ENCODE data around the gene PTPRH. TPM values are rescaled to one million over a fixed set of nuclear protein-coding genes. Genes with fewer than 3 reads are reported as not detected.

The PTPRH gene
- total and polyA plus RNA-seq, 9 of the 15 experiments (the other 6 are each of a cell fraction or from before 2014, with no cell fraction given) = 0.87 to 34.3 (median 22.7) TPM

DNA sequence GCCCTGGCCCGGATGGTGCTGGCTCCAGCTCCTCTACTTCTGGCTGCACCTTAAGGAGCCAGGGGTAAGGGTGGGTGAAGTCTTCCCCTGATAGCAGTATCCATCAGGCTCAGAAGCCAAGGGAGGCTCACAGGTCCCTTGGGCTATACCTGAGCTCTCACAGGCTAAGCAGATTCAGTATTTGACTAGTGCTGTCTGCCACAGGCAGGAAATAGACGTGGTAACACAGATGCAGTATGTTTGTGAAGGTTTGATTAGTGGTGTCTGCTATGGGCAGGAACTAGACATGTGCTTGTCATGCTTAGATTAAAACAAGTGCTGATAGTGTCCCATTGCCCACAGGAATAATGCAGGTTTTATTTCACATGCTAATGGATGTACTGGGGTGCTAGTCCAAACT is 33.2 kb downstream of the PTPRH start (continued):
- TF ChIP-seq, protein P1, sequence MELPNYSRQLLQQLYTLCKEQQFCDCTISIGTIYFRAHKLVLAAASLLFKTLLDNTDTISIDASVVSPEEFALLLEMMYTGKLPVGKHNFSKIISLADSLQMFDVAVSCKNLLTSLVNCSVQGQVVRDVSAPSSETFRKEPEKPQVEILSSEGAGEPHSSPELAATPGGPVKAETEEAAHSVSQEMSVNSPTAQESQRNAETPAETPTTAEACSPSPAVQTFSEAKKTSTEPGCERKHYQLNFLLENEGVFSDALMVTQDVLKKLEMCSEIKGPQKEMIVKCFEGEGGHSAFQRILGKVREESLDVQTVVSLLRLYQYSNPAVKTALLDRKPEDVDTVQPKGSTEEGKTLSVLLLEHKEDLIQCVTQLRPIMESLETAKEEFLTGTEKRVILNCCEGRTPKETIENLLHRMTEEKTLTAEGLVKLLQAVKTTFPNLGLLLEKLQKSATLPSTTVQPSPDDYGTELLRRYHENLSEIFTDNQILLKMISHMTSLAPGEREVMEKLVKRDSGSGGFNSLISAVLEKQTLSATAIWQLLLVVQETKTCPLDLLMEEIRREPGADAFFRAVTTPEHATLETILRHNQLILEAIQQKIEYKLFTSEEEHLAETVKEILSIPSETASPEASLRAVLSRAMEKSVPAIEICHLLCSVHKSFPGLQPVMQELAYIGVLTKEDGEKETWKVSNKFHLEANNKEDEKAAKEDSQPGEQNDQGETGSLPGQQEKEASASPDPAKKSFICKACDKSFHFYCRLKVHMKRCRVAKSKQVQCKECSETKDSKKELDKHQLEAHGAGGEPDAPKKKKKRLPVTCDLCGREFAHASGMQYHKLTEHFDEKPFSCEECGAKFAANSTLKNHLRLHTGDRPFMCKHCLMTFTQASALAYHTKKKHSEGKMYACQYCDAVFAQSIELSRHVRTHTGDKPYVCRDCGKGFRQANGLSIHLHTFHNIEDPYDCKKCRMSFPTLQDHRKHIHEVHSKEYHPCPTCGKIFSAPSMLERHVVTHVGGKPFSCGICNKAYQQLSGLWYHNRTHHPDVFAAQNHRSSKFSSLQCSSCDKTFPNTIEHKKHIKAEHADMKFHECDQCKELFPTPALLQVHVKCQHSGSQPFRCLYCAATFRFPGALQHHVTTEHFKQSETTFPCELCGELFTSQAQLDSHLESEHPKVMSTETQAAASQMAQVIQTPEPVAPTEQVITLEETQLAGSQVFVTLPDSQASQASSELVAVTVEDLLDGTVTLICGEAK (IDR thresholded peaks at IDR 0.05) = no peak
- TF ChIP-seq, protein P1 (CRISPR knock-in tag; IDR thresholded peaks at IDR 0.05) = no peak
- TF ChIP-seq MTA2 (IDR thresholded peaks at IDR 0.05; ENCODE audit: low read depth) (no peak), ZNF707 (CRISPR knock-in tag; conservative IDR thresholded peaks at IDR 0.05) (no peak), RAD21 (CRISPR knock-in tag; conservative IDR thresholded peaks at IDR 0.05 in 1 of 2, IDR thresholded peaks at IDR 0.05 in 1 of 2) (no peak), BMI1 (IDR thresholded peaks at IDR 0.05; ENCODE audit: low read length) (no peak), RBM15 (IDR thresholded peaks at IDR 0.05; ENCODE audit: insufficient read depth, low read length) (no peak), HNRNPUL1 (IDR thresholded peaks at IDR 0.05; ENCODE audit: low read length) (no peak), DDX20 (tag; IDR thresholded peaks at IDR 0.05; ENCODE audit: low read depth) (no peak), FOXP1 (CRISPR knock-in tag; IDR thresholded peaks at IDR 0.05) (no peak), RBM14 (IDR thresholded peaks at IDR 0.05; ENCODE audit: borderline replicate concordance, insufficient read depth, low read depth, low read length) (no peak), SRSF1 (IDR thresholded peaks at IDR 0.05; ENCODE audit: low read depth, low read length) (no peak), RBM25 (IDR thresholded peaks at IDR 0.05; ENCODE audit: low read depth, low read length, severe bottlenecking) (no peak), PHF20 (IDR thresholded peaks at IDR 0.05; ENCODE audit: partially characterized antibody) (no peak), RNF2 (IDR thresholded peaks at IDR 0.05) (0 out of 2 replicates have a peak, but pooled peaks have one; percentile 44), RUNX1 (IDR thresholded peaks at IDR 0.05; ENCODE audit: low read depth) (no peak), HDAC6 (IDR thresholded peaks at IDR 0.05; ENCODE audit: low read depth, low read length) (no peak), ZNF347 (CRISPR knock-in tag; IDR thresholded peaks at IDR 0.05; ENCODE audit: low read depth) (no peak)
- TF ChIP-seq, protein P2, sequence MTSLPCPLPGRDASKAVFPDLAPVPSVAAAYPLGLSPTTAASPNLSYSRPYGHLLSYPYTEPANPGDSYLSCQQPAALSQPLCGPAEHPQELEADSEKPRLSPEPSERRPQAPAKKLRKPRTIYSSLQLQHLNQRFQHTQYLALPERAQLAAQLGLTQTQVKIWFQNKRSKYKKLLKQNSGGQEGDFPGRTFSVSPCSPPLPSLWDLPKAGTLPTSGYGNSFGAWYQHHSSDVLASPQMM (CRISPR knock-in tag; IDR thresholded peaks at IDR 0.05) = no peak
- TF ChIP-seq, protein P3, sequence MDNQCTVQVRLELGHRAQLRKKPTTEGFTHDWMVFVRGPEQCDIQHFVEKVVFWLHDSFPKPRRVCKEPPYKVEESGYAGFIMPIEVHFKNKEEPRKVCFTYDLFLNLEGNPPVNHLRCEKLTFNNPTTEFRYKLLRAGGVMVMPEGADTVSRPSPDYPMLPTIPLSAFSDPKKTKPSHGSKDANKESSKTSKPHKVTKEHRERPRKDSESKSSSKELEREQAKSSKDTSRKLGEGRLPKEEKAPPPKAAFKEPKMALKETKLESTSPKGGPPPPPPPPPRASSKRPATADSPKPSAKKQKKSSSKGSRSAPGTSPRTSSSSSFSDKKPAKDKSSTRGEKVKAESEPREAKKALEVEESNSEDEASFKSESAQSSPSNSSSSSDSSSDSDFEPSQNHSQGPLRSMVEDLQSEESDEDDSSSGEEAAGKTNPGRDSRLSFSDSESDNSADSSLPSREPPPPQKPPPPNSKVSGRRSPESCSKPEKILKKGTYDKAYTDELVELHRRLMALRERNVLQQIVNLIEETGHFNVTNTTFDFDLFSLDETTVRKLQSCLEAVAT (IDR thresholded peaks at IDR 0.05) = peak in 1 of 2 experiments; percentile 99; a peak in 2 of 4 replicates

All from K562 (cell line).